ENCODE measurements around the gene SUCO. TPM values are rescaled to one million over a fixed set of nuclear protein-coding genes. Genes with fewer than 3 reads are reported as not detected.

SUCO gene
- total RNA-seq, 1 experiment from 2014 or later: 22.6 TPM

DNA sequence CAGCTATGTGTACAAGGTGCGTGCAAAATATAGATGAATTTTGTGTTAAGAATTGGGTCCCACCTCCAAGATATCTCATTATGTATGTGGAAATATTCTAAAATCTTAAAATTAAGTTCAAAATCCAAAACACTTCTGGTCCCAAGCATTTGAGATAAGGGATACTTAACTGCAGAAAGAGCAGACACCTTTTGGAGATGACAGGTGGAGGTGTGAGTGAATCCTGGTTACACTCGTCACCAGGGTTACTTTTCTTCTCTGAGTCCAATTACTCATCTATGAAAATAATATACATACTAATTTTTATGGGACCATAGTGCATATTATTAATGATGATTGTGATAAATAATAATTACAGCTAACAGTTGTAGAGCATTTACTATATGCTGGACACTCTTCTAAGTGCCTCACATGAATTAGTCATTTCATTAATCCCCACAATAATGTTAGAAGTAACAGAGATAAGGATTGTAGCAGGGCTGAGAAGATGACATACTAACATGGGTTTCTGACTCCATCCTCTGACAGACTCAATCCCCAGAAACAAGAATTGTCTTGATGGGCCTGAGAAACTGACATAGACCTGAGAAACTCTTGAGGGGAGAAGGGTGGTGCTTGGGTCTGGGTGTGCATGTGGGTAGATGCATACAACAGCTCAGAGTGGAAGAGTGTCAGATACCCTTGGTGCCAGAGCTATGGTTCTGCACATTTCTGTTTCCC is 117.7 kb downstream of the SUCO start:
- H3K9me2 ChIP-seq (ENCODE audit: insufficient read depth): no peaks in the 10 kb centered on the region
- DNase-seq (ENCODE audit: low read depth, low spot score): no peak

More for the DNA sequence above, 117.7 kb downstream of the SUCO start:
- TF ChIP-seq SRF (IDR thresholded peaks at IDR 0.05; ENCODE audit: low read depth) (no peak), TCF7L2 (IDR thresholded peaks at IDR 0.05; ENCODE audit: borderline replicate concordance, extremely low read depth, insufficient read depth, insufficient read length) (no peak), ZBTB33 (IDR thresholded peaks at IDR 0.05; ENCODE audit: extremely low read depth, insufficient replicate concordance, low read length) (no peak), SIN3A (IDR thresholded peaks at IDR 0.05; ENCODE audit: low read depth) (no peak), EZH2phosphoT487 (IDR thresholded peaks at IDR 0.05; ENCODE audit: borderline replicate concordance) (no peak), POLR2AphosphoS5 (IDR thresholded peaks at IDR 0.05; ENCODE audit: low read depth, low read length) (no peak), RAD21 (IDR thresholded peaks at IDR 0.05; ENCODE audit: low read depth) (no peak), CBX3 (IDR thresholded peaks at IDR 0.05; ENCODE audit: low read depth) (no peak), CTCF (IDR thresholded peaks at IDR 0.05 in 2 of 3, conservative IDR thresholded peaks at IDR 0.05 in 1 of 3; ENCODE audit: borderline replicate concordance in 1 of 3, insufficient read depth in 1 of 3, low read depth in 2 of 3, low read length in 2 of 3) (no peak), ZNF274 (IDR thresholded peaks at IDR 0.05; ENCODE audit: low read depth, low read length) (no peak)
- TF ChIP-seq, protein P1, sequence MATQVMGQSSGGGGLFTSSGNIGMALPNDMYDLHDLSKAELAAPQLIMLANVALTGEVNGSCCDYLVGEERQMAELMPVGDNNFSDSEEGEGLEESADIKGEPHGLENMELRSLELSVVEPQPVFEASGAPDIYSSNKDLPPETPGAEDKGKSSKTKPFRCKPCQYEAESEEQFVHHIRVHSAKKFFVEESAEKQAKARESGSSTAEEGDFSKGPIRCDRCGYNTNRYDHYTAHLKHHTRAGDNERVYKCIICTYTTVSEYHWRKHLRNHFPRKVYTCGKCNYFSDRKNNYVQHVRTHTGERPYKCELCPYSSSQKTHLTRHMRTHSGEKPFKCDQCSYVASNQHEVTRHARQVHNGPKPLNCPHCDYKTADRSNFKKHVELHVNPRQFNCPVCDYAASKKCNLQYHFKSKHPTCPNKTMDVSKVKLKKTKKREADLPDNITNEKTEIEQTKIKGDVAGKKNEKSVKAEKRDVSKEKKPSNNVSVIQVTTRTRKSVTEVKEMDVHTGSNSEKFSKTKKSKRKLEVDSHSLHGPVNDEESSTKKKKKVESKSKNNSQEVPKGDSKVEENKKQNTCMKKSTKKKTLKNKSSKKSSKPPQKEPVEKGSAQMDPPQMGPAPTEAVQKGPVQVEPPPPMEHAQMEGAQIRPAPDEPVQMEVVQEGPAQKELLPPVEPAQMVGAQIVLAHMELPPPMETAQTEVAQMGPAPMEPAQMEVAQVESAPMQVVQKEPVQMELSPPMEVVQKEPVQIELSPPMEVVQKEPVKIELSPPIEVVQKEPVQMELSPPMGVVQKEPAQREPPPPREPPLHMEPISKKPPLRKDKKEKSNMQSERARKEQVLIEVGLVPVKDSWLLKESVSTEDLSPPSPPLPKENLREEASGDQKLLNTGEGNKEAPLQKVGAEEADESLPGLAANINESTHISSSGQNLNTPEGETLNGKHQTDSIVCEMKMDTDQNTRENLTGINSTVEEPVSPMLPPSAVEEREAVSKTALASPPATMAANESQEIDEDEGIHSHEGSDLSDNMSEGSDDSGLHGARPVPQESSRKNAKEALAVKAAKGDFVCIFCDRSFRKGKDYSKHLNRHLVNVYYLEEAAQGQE (IDR thresholded peaks at IDR 0.05; ENCODE audit: low read depth): no peak
- TF ChIP-seq, protein P2, sequence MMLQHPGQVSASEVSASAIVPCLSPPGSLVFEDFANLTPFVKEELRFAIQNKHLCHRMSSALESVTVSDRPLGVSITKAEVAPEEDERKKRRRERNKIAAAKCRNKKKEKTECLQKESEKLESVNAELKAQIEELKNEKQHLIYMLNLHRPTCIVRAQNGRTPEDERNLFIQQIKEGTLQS (IDR thresholded peaks at IDR 0.05): no peak
- Histone ChIP-seq H3K79me2 (ENCODE audit: insufficient read depth, low read length) (no peaks in the 10 kb centered on the region), H3K4me2 (ENCODE audit: low read length) (no peak overlapping the region), H3K27me3 (ENCODE audit: insufficient read depth, low read length) (no peaks in the 10 kb centered on the region), H3K4me1 (ENCODE audit: control insufficient read depth in 1 of 2, insufficient read depth in 2 of 2, low read length in 2 of 2) (peaks cover 0 to 17% of the 10 kb centered on the region in 2 experiments; a peak in 2 of 4 replicates), H3K36me3 (ENCODE audit: control insufficient read depth in 1 of 2, insufficient read depth in 2 of 2, low read length in 2 of 2) (no peaks in the 10 kb centered on the region), H3K4me3 (replicated peaks in 1 of 2; ENCODE audit: low read depth in 1 of 2, low read length in 2 of 2) (no peak overlapping the region), H3K9ac (ENCODE audit: low read length) (no peak overlapping the region), H3K27ac (ENCODE audit: low read depth, low read length) (no peak overlapping the region), H2AFZ (ENCODE audit: low read depth, low read length, poor library complexity, severe bottlenecking) (no peak overlapping the region), H4K20me1 (ENCODE audit: insufficient read depth) (no peaks in the 10 kb centered on the region), H3K9me3 (ENCODE audit: control insufficient read depth in 1 of 2, insufficient read depth in 1 of 2, low read depth in 1 of 2, low read length in 2 of 2) (no peaks in the 10 kb centered on the region)
- RAD21 ChIA-PET (ENCODE audit: low non-redundant PET in 1 of 2, low total read pairs in 2 of 2, uncharacterized antibody in 2 of 2, unreplicated experiment in 2 of 2): no interaction called here
- POLR2A ChIA-PET: no interaction called here
- CTCF ChIA-PET: no interaction called here
- intact Hi-C loops (cut with micrococcal nuclease): no loop called here
- no peak for ATAC-seq
- no TSS peak for BruUV-seq (replicated peaks)

All from HCT116 (cell line).